Hematopoietic multipotent progenitor cell (in vitro differentiated cells): Measurements from ENCODE around the gene NLRP9. TPM values are rescaled to one million over a fixed set of nuclear protein-coding genes. Genes with fewer than 3 reads are reported as not detected.

Source experiments
- DNase-seq, 3 donors: peaks; one replicate each; pipeline ENCODE4 v3.0.0-alpha.2; 2011 to 2015; ENCODE audit warnings: low read depth in 2 of 3, low spot score in 2 of 3
- total RNA-seq: library from RNA; depleted of rRNA; stranded (reverse); fragments of >200 nt; gene quantifications from one replicate; pipeline ENCODE4 v1.2.3, GENCODE V29; 2012

NLRP9 gene
- total RNA-seq, 1 donor = not detected

- no peak for DNase-seq
These were observed 48.6 kb downstream of the NLRP9 start for GRCh38 chr19:55689411-55690108.

GRCh38 chr19:55688422-55689218 lies 49.6 kb downstream of the NLRP9 start:
- DNase-seq = no peak

GRCh38 chr19:55687281-55688201 lies 50.7 kb downstream of the NLRP9 start:
- DNase-seq = no peak

GRCh38 chr19:55686311-55687050 lies 51.7 kb downstream of the NLRP9 start:
- DNase-seq = no peak

- DNase-seq = no peak
These were observed 52.4 kb downstream of the NLRP9 start for GRCh38 chr19:55685776-55686175.

- DNase-seq = no peak
These were observed 53.1 kb downstream of the NLRP9 start for GRCh38 chr19:55684946-55685681.

- no peak for DNase-seq
These were observed 54.5 kb downstream of the NLRP9 start for GRCh38 chr19:55683449-55684261.

- no peak for DNase-seq
These were observed 56.8 kb downstream of the NLRP9 start for GRCh38 chr19:55681131-55682092.

GRCh38 chr19:55680339-55681130 lies 57.7 kb downstream of the NLRP9 start:
- no peak for DNase-seq

- no peak for DNase-seq
These were observed 58.6 kb downstream of the NLRP9 start for GRCh38 chr19:55679343-55680257.

- peak in 2 of 3 donors; percentile 14 to 16 for DNase-seq
These were observed 60.0 kb downstream of the NLRP9 start for GRCh38 chr19:55678121-55678671.

- DNase-seq = no peak
These were observed 60.6 kb downstream of the NLRP9 start for GRCh38 chr19:55677572-55678028.

GRCh38 chr19:55676889-55677505 lies 61.2 kb downstream of the NLRP9 start:
- DNase-seq = no peak

- DNase-seq = no peak
These were observed 61.8 kb downstream of the NLRP9 start for GRCh38 chr19:55676383-55676782.
